NCI-H1092 (cell line): ENCODE results near the gene HEBP1.

Experiments used
- DNase-seq: peaks from one replicate; lab custom pipeline; 2025; lab: John Stamatoyannopoulos, UW

HEBP1 gene

DNA sequence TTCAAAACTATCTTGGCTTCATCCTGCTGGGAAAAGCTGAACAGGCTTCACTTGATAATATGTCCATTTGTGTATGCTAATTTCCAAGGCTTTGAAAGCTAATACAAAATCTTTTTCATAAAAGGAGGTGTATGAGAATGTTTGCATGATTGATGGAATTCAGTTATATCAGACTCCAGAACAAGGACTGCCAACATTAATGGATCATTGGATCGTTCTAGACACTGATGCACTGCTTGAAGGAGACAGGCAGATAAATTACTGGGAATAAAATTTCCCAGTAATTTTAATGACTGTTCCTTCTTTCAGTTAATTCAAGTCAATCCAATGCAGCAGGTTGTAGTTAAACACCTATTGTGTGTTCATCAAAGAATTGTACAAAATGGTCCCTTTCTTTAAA, 48.6 kb downstream of the HEBP1 start:
- no peak for DNase-seq

DNA sequence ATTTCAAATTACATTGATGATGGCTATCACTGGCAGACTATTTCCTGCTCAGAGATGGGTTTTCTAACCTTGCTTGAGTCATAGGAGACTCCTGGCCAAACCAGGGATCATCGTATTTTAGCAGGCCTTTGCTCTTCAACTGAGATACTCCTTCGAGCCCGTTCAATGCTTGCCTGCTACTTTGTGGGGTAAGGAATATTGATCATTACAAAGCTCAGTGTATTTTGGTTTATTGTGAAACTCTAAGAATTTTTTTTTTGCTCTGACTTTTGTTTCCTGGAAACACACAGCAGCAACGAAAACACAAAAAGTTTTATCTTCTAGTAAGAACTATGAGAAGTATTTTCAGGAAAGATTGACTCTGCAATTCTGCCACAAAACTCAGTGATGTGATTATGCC, 52.2 kb downstream of the HEBP1 start:
- no peak for DNase-seq

- DNase-seq = no peak
Measured at GRCh38 chr12:12946686-12947355, 53.2 kb downstream of the HEBP1 start.

DNA sequence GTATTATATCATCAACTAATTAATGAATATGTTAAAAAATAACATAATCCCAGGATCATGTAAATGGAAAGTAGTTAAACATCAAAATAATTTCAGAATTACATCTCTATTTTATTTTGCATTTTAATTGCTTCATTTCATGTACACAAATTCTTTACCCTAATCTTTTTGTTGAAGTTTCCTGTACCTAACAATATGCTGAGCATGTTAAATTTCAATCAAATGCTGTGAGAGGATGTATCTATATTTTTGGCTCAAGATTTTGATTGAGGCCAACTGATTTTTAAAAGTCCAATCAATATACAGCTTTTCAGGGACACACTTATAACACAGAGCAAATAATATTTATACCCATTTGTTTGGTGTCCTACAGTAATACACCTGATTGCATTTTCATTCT, 54.5 kb downstream of the HEBP1 start:
- no peak for DNase-seq

DNA sequence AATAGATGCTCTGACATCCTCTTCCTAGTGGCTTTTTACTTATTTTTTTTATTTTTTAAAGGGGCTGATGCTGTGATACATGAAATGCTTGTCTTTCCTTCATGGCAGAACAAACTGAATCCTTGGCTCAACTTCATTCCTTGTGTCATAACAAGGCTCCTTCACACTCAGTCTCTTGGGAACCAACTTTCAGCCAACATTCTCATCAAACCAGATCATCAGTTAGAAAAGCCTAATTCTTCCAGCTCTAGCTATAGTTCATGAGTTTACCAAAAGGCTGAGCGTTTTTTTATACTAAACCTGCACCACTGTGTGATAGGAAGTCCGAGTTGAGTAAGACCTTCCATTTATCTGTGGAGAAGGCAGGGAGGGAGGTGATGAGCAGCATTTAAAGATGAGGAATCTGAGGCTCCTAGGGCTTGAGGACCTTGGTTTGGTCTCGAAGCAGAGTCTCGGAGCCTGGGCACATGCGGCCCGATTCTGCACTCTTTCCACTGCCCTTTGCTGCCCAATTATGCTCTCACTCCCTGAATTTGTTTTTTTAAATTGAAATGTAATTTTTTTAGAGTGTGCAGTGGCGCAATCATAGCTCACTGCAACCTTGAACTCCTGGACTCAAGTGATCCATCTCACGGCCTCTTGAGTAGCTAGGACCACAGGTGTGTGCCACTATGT, 56.3 kb downstream of the HEBP1 start:
- no peak for DNase-seq

GRCh38 chr12:12941450-12942350, 58.4 kb downstream of the HEBP1 start:
- DNase-seq = no peak

DNA sequence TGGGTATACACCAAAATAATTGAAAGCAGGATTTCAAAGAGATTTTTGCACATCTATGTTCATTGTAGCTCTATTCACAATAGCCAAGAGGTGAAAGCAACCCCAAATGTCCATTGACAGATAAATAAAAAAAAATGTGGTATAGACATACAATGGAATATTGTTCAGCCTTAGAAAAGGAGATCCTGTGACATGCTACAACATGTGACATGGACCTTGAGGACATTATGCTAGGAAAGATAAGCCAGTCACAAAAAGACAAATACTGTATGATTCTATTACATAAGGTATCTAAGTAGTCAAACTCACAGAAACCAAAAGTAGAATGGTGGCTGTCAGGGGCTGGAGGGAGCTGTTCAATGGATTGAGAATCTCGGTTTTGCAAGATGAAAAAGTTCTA, 60.2 kb downstream of the HEBP1 start:
- DNase-seq = no peak

GRCh38 chr12:12938541-12938940, 61.5 kb downstream of the HEBP1 start:
- no peak for DNase-seq

GRCh38 chr12:12936983-12937491, 63.0 kb downstream of the HEBP1 start:
- DNase-seq = no peak

- DNase-seq = no peak
Measured at GRCh38 chr12:12934556-12934955, 65.5 kb downstream of the HEBP1 start.

DNA sequence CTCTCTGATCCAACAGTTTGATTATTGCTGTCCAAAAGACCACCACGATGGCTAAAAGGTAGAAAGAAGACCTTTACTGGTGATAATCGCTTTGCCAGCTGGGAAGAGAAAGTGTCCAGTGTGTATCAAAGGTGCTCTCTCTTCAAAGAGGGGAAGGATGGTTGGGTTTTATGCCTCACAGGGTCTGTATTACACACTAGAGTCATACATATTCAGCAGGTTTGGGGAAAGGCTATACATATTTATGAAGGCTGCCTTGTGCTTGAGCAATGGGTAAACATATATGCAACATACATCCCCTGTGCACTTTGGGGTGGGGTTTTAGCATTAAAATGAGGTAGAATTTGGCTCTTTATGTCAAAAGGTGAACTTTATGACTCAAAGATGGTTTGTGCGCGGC, 66.3 kb downstream of the HEBP1 start:
- DNase-seq = no peak

DNA sequence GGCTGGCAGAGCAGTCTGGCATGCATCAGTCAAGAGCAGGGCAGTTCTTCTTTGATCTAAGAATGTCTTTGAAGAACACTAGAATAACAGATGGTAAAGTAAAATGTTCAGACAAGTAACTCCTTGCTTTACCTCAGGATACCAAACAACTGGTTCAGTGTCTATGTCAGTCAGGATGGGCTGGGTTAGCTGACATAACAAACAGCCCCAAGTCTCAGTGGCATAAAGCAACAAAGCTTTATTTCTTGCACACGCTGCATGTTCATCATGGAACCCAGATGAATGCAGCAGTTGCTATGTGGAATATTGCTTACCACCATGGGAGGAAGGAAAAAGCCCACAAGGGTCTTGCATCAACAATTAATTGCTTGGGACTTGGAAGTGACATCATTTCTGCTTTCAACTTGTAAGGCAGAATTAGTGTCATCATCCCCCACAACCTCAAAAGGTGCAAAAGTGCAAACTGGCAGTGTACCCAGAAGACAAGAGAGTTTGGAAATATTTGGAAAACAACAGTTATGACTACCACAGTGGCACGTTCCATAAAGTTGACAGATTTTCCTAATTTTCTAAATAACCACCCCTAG, 69.3 kb downstream of the HEBP1 start:
- DNase-seq = no peak

DNA sequence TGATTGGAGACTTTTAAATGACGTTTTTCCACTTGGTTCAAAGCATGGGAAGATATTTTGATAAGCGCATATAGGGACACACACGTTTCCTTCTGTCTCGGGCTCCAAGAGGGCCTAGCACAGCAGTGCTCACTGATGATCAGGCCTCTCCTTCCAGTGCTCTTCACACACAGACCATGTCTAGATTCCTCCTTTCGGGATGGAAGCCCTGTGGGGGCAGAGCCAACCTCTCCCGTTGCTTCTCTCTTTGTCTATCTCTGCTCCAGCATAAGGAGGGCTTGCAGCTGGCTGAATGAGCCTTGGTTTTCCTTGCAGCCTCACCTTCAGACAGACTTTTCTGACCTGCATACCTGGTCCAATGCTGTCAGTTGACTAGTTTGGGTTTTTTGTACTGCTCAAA, 70.4 kb downstream of the HEBP1 start:
- DNase-seq = no peak

- DNase-seq = peak; percentile 38
Measured at GRCh38 chr12:12927211-12928079, 72.6 kb downstream of the HEBP1 start.

- DNase-seq = no peak
Measured at GRCh38 chr12:12926571-12927071, 73.4 kb downstream of the HEBP1 start.

- DNase-seq = no peak
Measured at GRCh38 chr12:12925388-12925787, 74.7 kb downstream of the HEBP1 start.
